ENCODE measurements around the gene CAMTA1. TPM values are rescaled to one million over a fixed set of nuclear protein-coding genes. Genes with fewer than 3 reads are reported as not detected.

The CAMTA1 gene
- total RNA-seq, 1 experiment from 2014 or later, result 85.2 TPM

GRCh38 chr1:7250597-7251453 lies 465.6 kb downstream of the CAMTA1 start:
- no peak overlapping the region for H3K4me3 ChIP-seq (ENCODE audit: low read depth, low read length, poor library complexity, severe bottlenecking)
- CTCF ChIA-PET, result no interaction called here
- POLR2A ChIA-PET (ENCODE audit: low non-redundant PET), result no interaction called here
- H3K36me3 ChIP-seq (ENCODE audit: insufficient read depth, low read length, poor library complexity, severe bottlenecking), result no peaks in the 10 kb centered on the region
- no TSS peak for BruUV-seq (replicated peaks)
- H3K27me3 ChIP-seq (replicated peaks; ENCODE audit: insufficient read depth, low read depth, low read length, poor library complexity), result no peaks in the 10 kb centered on the region
- H3K27ac ChIP-seq (ENCODE audit: low read depth, low read length, poor library complexity, severe bottlenecking), result no peak overlapping the region
- DNase-seq (ENCODE audit: low spot score), result no peak
- intact Hi-C loops (cut with micrococcal nuclease; ENCODE audit: unreplicated experiment), result no loop called here
- no peaks in the 10 kb centered on the region for H3K4me1 ChIP-seq (ENCODE audit: insufficient read depth, low read length, poor library complexity, severe bottlenecking)
- H3K9me3 ChIP-seq (ENCODE audit: low read depth, low read length, poor library complexity, severe bottlenecking), result no peaks in the 10 kb centered on the region
- no peak for TF ChIP-seq CTCF (conservative IDR thresholded peaks at IDR 0.05; ENCODE audit: low read depth, low read length)
- TF ChIP-seq EZH2 (IDR thresholded peaks at IDR 0.05; ENCODE audit: borderline replicate concordance, low read depth, low read length, poor library complexity, severe bottlenecking), result no peak

- Histone ChIP-seq H3K27ac (ENCODE audit: low read depth, low read length, poor library complexity, severe bottlenecking) (no peak overlapping the region), H3K9me3 (ENCODE audit: low read depth, low read length, poor library complexity, severe bottlenecking) (no peaks in the 10 kb centered on the region), H3K36me3 (ENCODE audit: insufficient read depth, low read length, poor library complexity, severe bottlenecking) (no peaks in the 10 kb centered on the region), H3K4me1 (ENCODE audit: insufficient read depth, low read length, poor library complexity, severe bottlenecking) (no peaks in the 10 kb centered on the region), H3K27me3 (replicated peaks; ENCODE audit: insufficient read depth, low read depth, low read length, poor library complexity) (no peaks in the 10 kb centered on the region), H3K4me3 (ENCODE audit: low read depth, low read length, poor library complexity, severe bottlenecking) (no peak overlapping the region)
- ChIA-PET CTCF (no interaction called here), POLR2A (ENCODE audit: low non-redundant PET) (no interaction called here)
- TF ChIP-seq EZH2 (IDR thresholded peaks at IDR 0.05; ENCODE audit: borderline replicate concordance, low read depth, low read length, poor library complexity, severe bottlenecking), result no peak
- no peak for TF ChIP-seq CTCF (conservative IDR thresholded peaks at IDR 0.05; ENCODE audit: low read depth, low read length)
- intact Hi-C loops (cut with micrococcal nuclease; ENCODE audit: unreplicated experiment), result no loop called here
- BruUV-seq (replicated peaks), result no TSS peak
- no peak for DNase-seq (ENCODE audit: low spot score)
These were observed 466.2 kb downstream of the CAMTA1 start for GRCh38 chr1:7251454-7251800.

GRCh38 chr1:7252411-7253117 lies 467.3 kb downstream of the CAMTA1 start:
- intact Hi-C loops (cut with micrococcal nuclease; ENCODE audit: unreplicated experiment), result no loop called here
- CTCF ChIA-PET, result no interaction called here
- BruUV-seq (replicated peaks), result no TSS peak
- no peak overlapping the region for H3K27ac ChIP-seq (ENCODE audit: low read depth, low read length, poor library complexity, severe bottlenecking)
- H3K4me3 ChIP-seq (ENCODE audit: low read depth, low read length, poor library complexity, severe bottlenecking), result no peak overlapping the region
- POLR2A ChIA-PET (ENCODE audit: low non-redundant PET), result no interaction called here
- no peaks in the 10 kb centered on the region for H3K27me3 ChIP-seq (replicated peaks; ENCODE audit: insufficient read depth, low read depth, low read length, poor library complexity)
- TF ChIP-seq CTCF (conservative IDR thresholded peaks at IDR 0.05; ENCODE audit: low read depth, low read length), result no peak
- TF ChIP-seq EZH2 (IDR thresholded peaks at IDR 0.05; ENCODE audit: borderline replicate concordance, low read depth, low read length, poor library complexity, severe bottlenecking), result no peak
- H3K36me3 ChIP-seq (ENCODE audit: insufficient read depth, low read length, poor library complexity, severe bottlenecking), result no peaks in the 10 kb centered on the region
- no peaks in the 10 kb centered on the region for H3K9me3 ChIP-seq (ENCODE audit: low read depth, low read length, poor library complexity, severe bottlenecking)
- DNase-seq (ENCODE audit: low spot score), result no peak
- no peaks in the 10 kb centered on the region for H3K4me1 ChIP-seq (ENCODE audit: insufficient read depth, low read length, poor library complexity, severe bottlenecking)

All from A673 (cell line).